ENCODE measurements around the gene PLXND1.
"Not testable (repeated sequence)": the region's sequence is repeated elsewhere in the genome, so short reads cannot be mapped to it uniquely, and the experiment has no call there.

PLXND1 gene

DNA sequence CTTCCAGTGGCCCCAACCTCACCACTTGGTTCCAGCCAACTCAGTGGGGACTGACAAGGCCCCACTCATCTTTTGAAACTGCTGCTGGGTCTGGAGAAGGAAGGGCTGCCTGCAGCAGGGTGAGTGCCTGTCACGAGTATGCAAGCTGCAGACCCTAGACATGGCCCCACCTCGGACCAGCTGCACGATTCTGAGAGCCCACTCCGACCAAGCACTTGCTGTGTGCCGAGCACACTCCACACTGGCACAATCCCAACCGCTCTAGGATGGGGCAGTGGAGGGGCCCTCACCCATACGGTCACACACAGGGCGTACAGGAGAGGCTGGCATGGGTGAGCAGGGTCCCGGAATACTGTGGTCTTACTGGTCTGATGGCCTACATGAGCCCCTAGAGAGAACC is 8.0 kb upstream of the PLXND1 start:
- DNase-seq: no peak

DNA sequence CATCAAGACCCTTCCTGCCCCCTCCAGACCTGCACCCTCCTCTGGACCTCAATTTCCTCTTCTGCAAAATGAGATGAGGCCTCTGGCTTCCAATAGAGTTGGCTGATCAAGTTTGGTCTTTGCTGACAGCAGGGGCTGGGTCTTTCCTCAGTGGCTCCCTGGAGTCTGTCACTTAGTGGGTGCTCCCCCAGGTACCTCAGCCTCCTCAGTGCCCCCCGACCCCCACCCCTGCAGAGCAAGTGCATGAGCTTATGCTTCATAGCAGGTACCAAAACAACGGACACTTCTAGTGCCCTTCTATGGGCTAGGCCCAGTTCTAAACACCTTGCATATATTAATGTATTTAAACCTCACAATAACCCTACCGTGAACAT is 6.9 kb upstream of the PLXND1 start:
- no peak for DNase-seq

DNA sequence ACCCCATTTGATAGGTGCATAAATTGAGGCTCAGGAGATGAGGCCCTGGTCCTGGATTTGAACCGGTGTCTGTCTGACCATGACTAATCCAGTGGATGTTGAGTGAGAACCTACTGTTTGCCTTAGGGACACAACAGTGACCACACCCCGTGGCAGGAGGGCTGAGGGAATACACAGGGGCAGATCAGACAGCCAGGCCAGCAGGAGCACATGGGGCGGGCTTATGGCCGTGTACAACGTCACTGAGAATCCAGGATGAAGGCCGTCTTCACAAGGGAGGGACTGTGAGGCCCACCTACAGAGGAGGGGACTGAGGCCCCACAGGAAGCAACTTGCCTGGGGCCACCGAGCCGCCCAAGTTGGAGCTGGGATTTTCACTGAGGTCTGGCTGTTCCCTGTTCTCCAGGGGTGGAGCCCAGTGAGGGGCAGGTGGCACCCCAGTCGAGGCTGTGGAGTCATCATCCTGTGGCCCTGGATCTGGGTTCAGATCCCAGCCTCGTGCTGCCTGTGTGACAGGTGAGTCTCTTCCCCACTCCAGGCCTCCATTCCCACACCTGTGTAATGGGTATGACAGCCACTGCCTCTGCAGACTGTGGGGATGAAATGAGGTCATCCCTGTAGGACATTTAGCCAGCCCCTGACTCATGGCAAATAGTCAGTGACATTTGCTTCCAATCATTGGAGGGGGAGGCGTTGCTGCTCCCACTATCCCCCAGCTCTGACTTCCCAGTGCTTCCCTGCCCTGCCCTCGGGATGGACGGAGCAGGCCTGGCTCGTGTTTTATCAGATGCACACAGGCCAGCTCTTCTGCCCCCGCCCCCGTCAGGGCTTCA is 6.3 kb upstream of the PLXND1 start:
- DNase-seq: no peak

- peak in 15 of 51 donors; percentile 19 to 60 (median 37) for DNase-seq
Measured at GRCh38 chr3:129611812-129612533, 5.5 kb upstream of the PLXND1 start.

DNA sequence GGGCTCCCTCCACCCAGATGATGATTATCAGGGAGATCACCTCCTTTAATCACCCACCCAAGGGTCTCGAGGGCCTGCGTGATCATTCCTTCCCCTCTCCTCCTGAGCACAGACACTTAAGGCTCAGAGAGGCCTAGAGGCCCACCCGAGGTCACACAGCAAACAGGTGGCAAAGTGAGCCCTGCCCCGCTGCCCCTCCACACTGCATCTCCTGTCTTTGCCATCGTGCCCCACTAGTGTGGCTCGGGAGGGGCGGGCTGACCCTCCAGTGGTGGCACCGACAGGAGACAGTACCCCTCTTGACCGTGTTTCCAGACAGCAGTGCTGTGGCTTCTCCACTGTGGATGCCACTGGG is 4.9 kb upstream of the PLXND1 start:
- no peak for DNase-seq

DNA sequence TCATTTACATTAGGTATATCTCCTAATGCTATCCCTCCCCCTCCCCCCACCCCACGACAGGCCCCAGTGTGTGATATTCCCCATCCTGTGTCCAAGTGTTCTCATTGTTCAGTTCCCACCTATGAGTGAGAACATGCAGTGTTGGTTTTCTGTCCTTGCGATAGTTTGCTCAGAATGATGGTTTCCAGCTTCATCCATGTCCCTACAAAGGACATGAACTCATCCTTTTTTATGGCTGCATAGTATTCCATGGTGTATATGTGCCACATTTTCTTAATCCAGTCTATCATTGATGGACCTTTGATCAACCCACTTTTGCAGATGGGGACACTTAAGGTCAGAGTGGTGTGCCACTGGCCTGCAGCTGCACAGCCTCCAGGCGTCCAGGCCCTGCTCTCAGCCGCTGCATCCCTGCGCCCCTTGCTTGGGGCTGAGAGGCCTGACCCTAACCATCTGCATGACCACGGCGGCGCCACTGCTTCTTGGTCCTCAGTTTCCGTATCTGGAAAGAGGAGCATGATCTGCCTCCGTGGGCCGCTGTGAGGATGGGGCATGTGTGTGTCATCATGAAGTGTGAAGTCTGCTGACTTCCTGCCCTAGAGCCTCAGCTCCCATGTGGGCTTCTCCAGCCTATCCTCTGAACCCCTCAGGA is 4.4 kb upstream of the PLXND1 start:
- not testable (repeated sequence) for DNase-seq

- no peak for DNase-seq
Measured at GRCh38 chr3:129610276-129610675, 3.8 kb upstream of the PLXND1 start.

DNA sequence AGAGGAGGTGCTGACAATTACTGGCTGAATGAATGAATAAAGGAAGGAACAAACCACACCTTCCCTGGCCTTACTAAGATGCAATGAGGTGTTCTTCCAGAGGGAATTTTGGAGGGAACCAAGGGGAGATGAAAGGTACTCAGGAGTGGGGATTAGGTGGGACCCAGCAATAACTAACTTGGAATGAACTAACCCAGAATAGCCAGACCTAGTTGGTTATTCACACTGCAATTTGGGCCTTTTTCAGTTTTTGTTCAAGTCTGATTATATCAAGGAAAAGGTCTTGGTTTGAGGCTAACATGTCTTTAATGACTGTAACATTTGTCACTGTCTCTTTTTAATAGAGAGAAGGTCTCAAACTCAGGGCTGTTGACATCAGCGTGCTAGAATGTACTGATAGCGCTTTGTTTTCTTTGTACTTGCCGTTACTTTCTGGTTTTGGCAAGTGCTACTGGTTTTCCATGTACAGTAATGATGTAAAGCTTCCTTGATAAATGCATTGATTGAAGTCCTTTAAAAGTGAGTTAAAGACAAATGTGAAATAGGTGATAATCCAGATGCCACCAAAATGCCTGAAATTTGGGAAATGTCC is 3.2 kb upstream of the PLXND1 start:
- DNase-seq: no peak

GRCh38 chr3:129608936-129609590 is 2.6 kb upstream of the PLXND1 start:
- no peak for DNase-seq

GRCh38 chr3:129608087-129608935 is 1.8 kb upstream of the PLXND1 start:
- DNase-seq: peak in 11 of 51 donors; percentile 15 to 45 (median 20)

DNA sequence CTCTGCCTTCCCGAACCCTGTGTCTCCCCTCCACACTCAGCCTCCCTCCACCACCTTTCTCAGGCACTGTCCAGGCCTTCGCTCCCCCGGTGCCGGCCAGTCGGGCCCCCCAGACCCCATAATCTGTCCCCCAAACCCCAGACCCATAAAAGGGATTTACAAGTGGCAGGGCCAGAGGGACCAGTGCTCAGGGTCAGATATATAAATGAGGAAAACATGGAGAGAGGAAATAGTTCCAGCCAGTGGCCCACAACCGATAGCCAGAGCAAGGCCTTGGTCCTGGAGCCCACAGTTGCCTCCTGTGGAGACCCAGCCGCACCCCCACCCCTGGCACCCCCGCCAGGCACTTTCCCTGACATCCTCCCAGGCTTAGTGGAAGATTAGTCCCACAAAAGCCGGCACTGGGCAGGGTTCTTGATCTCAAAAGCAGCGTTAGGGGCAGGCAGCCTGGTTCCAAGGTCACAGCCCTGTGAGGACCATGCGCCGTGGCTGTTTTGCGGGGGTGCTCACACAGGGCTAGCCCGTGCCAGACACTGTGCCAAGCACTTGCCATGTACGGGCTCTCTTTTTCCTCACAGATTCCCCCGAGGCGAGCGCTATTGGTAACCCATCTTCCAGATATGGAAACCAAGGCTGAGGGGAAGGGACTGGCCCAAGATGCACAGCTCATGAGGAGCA is 1.1 kb upstream of the PLXND1 start:
- DNase-seq: peak in 1 of 51 donors; percentile 44

GRCh38 chr3:129605922-129606635 is 397 bp downstream of the PLXND1 start:
- DNase-seq: peak in 15 of 51 donors; percentile 18 to 50 (median 37)

- peak in 22 of 51 donors; percentile 7 to 54 (median 33) for DNase-seq
Measured at GRCh38 chr3:129605203-129605921, 1.1 kb downstream of the PLXND1 start.

- no peak for DNase-seq
Measured at GRCh38 chr3:129604767-129605166, 1.7 kb downstream of the PLXND1 start.

GRCh38 chr3:129603991-129604749 is 2.3 kb downstream of the PLXND1 start:
- no peak for DNase-seq

GRCh38 chr3:129603561-129603942 is 2.9 kb downstream of the PLXND1 start:
- DNase-seq: no peak

GRCh38 chr3:129602730-129603560 is 3.5 kb downstream of the PLXND1 start:
- peak in 10 of 51 donors; percentile 12 to 59 (median 30) for DNase-seq
